Keratinocyte (primary cell): Measurements from ENCODE around the gene AFG1L. TPM values are rescaled to one million over a fixed set of nuclear protein-coding genes. Genes with fewer than 3 reads are reported as not detected.

ENCODE experiments used
- DNase-seq: peaks from one replicate; pipeline ENCODE4 v3.0.0-alpha.2; 2011; ENCODE audit warnings: low read depth, missing footprints, low spot score
- FAIRE-seq: peaks from 2 replicates; lab custom pipeline; 2011; peaks lifted over from hg19 to GRCh38; lab: Jason Lieb, UNC
- H2AFZ ChIP-seq: 2 replicates; pipeline ENCODE4 v1.6.0; 2012; ENCODE audit warnings: low read length, control low read depth, inconsistent platforms; ENCODE audit not compliant: control insufficient read depth
- H3K27ac ChIP-seq: 2 replicates; pipeline ENCODE4 v1.5.1; 2011; ENCODE audit warnings: low read length; ENCODE audit not compliant: control insufficient read depth, insufficient read depth
- H3K27me3 ChIP-seq: 3 replicates; pipeline ENCODE4 v1.6.0; 2011; ENCODE audit warnings: low read length; ENCODE audit not compliant: control insufficient read depth, insufficient read depth; ENCODE audit errors: extremely low read depth
- H3K36me3 ChIP-seq, 2 experiments: 2 replicates in 1 of 2; 3 replicates in 1 of 2; pipeline ENCODE4 v1.5.1; 2011; ENCODE audit warnings: low read length in 2 of 2, mild to moderate bottlenecking in 1 of 2; ENCODE audit not compliant: control insufficient read depth in 2 of 2, insufficient read depth in 2 of 2; ENCODE audit errors: extremely low read depth in 1 of 2
- H3K4me1 ChIP-seq: 3 replicates; pipeline ENCODE4 v1.5.1; 2011; ENCODE audit warnings: low read length; ENCODE audit not compliant: control insufficient read depth, insufficient read depth; ENCODE audit errors: extremely low read depth
- H3K4me2 ChIP-seq: 3 replicates; pipeline ENCODE4 v1.6.0; 2011; ENCODE audit warnings: low read depth, low read length; ENCODE audit not compliant: control insufficient read depth, insufficient read depth; ENCODE audit errors: extremely low read depth
- H3K4me3 ChIP-seq, 3 experiments: fragments of 200-600 bp in 1 of 3; sonication (generic) in 1 of 3; 2 replicates in 2 of 3; 3 replicates in 1 of 3; pipeline ENCODE4 v1.5.1; 2011 to 2016; ENCODE audit warnings: low read length in 3 of 3, mild to moderate bottlenecking in 3 of 3, control low read depth in 2 of 3, inconsistent platforms in 1 of 3, low read depth in 1 of 3, mixed read lengths in 1 of 3, mixed run types in 1 of 3, moderate library complexity in 1 of 3; ENCODE audit not compliant: control insufficient read depth in 2 of 3, insufficient read depth in 2 of 3; ENCODE audit errors: extremely low read depth in 1 of 3
- H3K79me2 ChIP-seq: 2 replicates; pipeline ENCODE4 v1.6.0; 2012; ENCODE audit warnings: low read length; ENCODE audit not compliant: control insufficient read depth, insufficient read depth
- H3K9ac ChIP-seq: 3 replicates; pipeline ENCODE4 v1.6.0; 2011; ENCODE audit warnings: low read length; ENCODE audit not compliant: control insufficient read depth, insufficient read depth; ENCODE audit errors: extremely low read depth
- H3K9me1 ChIP-seq: 3 replicates; pipeline ENCODE4 v1.6.0; 2011; ENCODE audit warnings: low read length; ENCODE audit not compliant: control insufficient read depth, insufficient read depth; ENCODE audit errors: extremely low read depth
- H3K9me3 ChIP-seq: 2 replicates; pipeline ENCODE4 v1.5.1; 2012; ENCODE audit warnings: low read depth, low read length; ENCODE audit not compliant: control insufficient read depth
- H4K20me1 ChIP-seq: 3 replicates; pipeline ENCODE4 v1.6.0; 2011; ENCODE audit warnings: low read length; ENCODE audit not compliant: control insufficient read depth, insufficient read depth; ENCODE audit errors: extremely low read depth
- EZH2 ChIP-seq: IDR thresholded peaks from one replicate; pipeline ENCODE4 v1.6.1; 2012; ENCODE audit warnings: inconsistent platforms, mild to moderate bottlenecking, low read length, moderate library complexity
- dilution Hi-C: fragments of 300-500 bp; cut with MboI; formaldehyde crosslinking; loops from one replicate; pipeline ENCODE4 v1.7.0; 2020; ENCODE audit warnings: low sequenced_read_pairs; ENCODE audit not compliant: extremely low pct_ligation_motif_present
- polyA plus RNA-seq, 5 experiments: library from polyadenylated mRNA; depleted of rRNA in 3 of 5; stranded (reverse) in 3 of 5; stranded (forward) in 1 of 5; unstranded in 1 of 5; fragments of >200 nt; gene quantifications; 1 replicate in 1 of 5; 2 replicates in 3 of 5; 3 replicates in 1 of 5; pipeline versions ENCODE4 v1.2.1 to v1.2.3, GENCODE V29; 2011 to 2012; ENCODE audit warnings: missing spikeins in 2 of 5, low read depth in 1 of 5, low replicate concordance in 1 of 5
- TF ChIP-seq, protein P1 (sequence below), 3 experiments: IDR thresholded peaks in 1 of 3; conservative IDR thresholded peaks in 1 of 3; optimal IDR thresholded peaks in 1 of 3; 2 replicates in 2 of 3; 3 replicates in 1 of 3; pipeline versions ENCODE3 to v1.5.1; 2011; ENCODE audit warnings: low read length in 3 of 3, mild to moderate bottlenecking in 3 of 3, moderate library complexity in 2 of 3, control low read depth in 1 of 3, inconsistent platforms in 1 of 3; ENCODE audit not compliant: insufficient read depth in 2 of 3; ENCODE audit errors: extremely low read depth in 1 of 3

Gene AFG1L
- polyA plus RNA-seq, 1 donor (not counting 4 experiments of a cell fraction or from before 2014, with no cell fraction given), result 3.1 TPM

DNA sequence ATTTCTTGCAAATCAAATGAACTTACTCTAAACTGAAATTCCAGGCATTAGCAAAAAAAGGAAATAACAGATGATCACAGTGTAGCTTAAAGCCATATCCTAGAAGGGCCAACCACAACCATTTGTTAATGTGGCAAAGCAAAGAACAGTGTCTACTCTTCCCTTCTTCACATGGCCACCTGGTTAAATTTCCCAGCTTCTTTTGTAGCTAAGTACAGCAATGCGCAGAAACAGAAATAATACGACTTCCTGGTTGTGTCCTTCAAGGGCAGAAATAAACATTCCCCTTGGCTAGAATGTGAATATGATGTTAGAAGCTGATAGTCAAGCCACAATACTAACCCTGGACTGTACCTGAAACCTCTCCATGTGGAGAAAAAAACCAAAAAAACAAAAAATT, 43.6 kb upstream of the AFG1L start:
- Histone ChIP-seq H4K20me1 (peaks cover 5% of the 10 kb centered on the region), H3K79me2 (peaks cover 92% of the 10 kb centered on the region), H2AFZ (no peak overlapping the region), H3K4me3 (no peak overlapping the region), H3K9me3 (no peaks in the 10 kb centered on the region), H3K27me3 (no peaks in the 10 kb centered on the region), H3K4me2 (no peak overlapping the region), H3K27ac (no peak overlapping the region), H3K9ac (no peak overlapping the region), H3K9me1 (no peaks in the 10 kb centered on the region), H3K4me1 (no peaks in the 10 kb centered on the region), H3K36me3 (peaks cover 3 to 7% of the 10 kb centered on the region in 2 experiments)
- TF ChIP-seq, protein P1, sequence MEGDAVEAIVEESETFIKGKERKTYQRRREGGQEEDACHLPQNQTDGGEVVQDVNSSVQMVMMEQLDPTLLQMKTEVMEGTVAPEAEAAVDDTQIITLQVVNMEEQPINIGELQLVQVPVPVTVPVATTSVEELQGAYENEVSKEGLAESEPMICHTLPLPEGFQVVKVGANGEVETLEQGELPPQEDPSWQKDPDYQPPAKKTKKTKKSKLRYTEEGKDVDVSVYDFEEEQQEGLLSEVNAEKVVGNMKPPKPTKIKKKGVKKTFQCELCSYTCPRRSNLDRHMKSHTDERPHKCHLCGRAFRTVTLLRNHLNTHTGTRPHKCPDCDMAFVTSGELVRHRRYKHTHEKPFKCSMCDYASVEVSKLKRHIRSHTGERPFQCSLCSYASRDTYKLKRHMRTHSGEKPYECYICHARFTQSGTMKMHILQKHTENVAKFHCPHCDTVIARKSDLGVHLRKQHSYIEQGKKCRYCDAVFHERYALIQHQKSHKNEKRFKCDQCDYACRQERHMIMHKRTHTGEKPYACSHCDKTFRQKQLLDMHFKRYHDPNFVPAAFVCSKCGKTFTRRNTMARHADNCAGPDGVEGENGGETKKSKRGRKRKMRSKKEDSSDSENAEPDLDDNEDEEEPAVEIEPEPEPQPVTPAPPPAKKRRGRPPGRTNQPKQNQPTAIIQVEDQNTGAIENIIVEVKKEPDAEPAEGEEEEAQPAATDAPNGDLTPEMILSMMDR (optimal IDR thresholded peaks at IDR 0.05 in 1 of 3, IDR thresholded peaks at IDR 0.05 in 1 of 3, conservative IDR thresholded peaks at IDR 0.05 in 1 of 3; ENCODE audit: extremely low read depth in 1 of 3, insufficient read depth in 2 of 3, low read length in 3 of 3), result no peak
- TF ChIP-seq EZH2, result no peak
- dilution Hi-C loops, result no loop called here
- DNase-seq, result no peak
- FAIRE-seq, result no peak

DNA sequence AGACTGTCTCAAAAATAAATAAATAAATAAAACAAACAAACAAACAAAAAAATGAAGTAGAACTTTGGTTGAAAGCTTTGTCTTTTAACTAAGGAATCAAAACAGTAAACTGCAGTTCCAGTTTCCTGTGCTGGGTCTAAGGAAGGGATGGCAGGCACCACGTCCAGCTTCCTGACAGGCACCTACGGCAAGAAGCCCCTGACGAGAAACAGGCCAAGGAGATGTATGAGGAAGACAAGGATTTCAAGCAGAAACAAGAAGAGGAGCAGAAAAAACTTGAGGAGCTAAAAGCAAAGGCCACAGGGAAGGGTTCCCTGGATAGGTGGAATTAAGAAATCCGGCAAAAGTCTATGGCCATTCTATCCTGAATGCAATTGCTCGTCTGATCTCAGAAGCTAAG, 42.8 kb upstream of the AFG1L start:
- Histone ChIP-seq H3K4me2 (no peak overlapping the region), H4K20me1 (peaks cover 5% of the 10 kb centered on the region), H3K4me1 (no peaks in the 10 kb centered on the region), H3K27me3 (no peaks in the 10 kb centered on the region), H3K9me1 (no peaks in the 10 kb centered on the region), H3K4me3 (no peak overlapping the region), H3K9me3 (no peaks in the 10 kb centered on the region), H3K79me2 (peaks cover 93% of the 10 kb centered on the region), H3K9ac (no peak overlapping the region), H3K27ac (no peak overlapping the region), H3K36me3 (peaks cover 2 to 11% of the 10 kb centered on the region in 2 experiments), H2AFZ (no peak overlapping the region)
- dilution Hi-C loops, result no loop called here
- DNase-seq (no peak), FAIRE-seq (no peak)
- TF ChIP-seq, protein P1 (optimal IDR thresholded peaks at IDR 0.05 in 1 of 3, IDR thresholded peaks at IDR 0.05 in 1 of 3, conservative IDR thresholded peaks at IDR 0.05 in 1 of 3; ENCODE audit: extremely low read depth in 1 of 3, insufficient read depth in 2 of 3, low read length in 3 of 3), result no peak
- TF ChIP-seq EZH2, result no peak
